ENCODE measurements around the gene OVAAL.

GRCh38 chr1:180603223-180603849 lies 44.6 kb downstream of the OVAAL start:
- TF ChIP-seq ISL1 (CRISPR knock-in tag; IDR thresholded peaks at IDR 0.05) (no peak), TSHZ2 (CRISPR knock-in tag; IDR thresholded peaks at IDR 0.05) (no peak), PATZ1 (CRISPR knock-in tag; IDR thresholded peaks at IDR 0.05; ENCODE audit: borderline replicate concordance) (no peak), OSR1 (CRISPR knock-in tag; IDR thresholded peaks at IDR 0.05) (no peak), RARB (CRISPR knock-in tag; IDR thresholded peaks at IDR 0.05) (no peak), PPARA (CRISPR knock-in tag; IDR thresholded peaks at IDR 0.05; ENCODE audit: borderline replicate concordance) (no peak), ARNTL (CRISPR knock-in tag; IDR thresholded peaks at IDR 0.05; ENCODE audit: borderline replicate concordance, low read depth) (no peak), BACH2 (CRISPR knock-in tag; IDR thresholded peaks at IDR 0.05; ENCODE audit: borderline replicate concordance) (no peak), CREB5 (CRISPR knock-in tag; IDR thresholded peaks at IDR 0.05; ENCODE audit: low read depth) (no peak), TOX (CRISPR knock-in tag; IDR thresholded peaks at IDR 0.05; ENCODE audit: borderline replicate concordance) (no peak), GLIS3 (CRISPR knock-in tag; IDR thresholded peaks at IDR 0.05) (no peak)

Measured in SK-N-SH treated with all-trans-retinoic acid at 6 μM for 48 hours (cell line).